H1 (cell line): ENCODE data around the gene EZH1. TPM values are rescaled to one million over a fixed set of nuclear protein-coding genes. Genes with fewer than 3 reads are reported as not detected.

Source experiments
- CTCF ChIA-PET: fragments of 300-600 bp; sonication (Branson Sonifier 250); formaldehyde crosslinking; loops from one replicate; lab custom pipeline; 2021; ENCODE audit not compliant: partially characterized antibody; lab: Charles Lee
- POLR2A ChIA-PET: fragments of 300-600 bp; sonication (Branson Sonifier 250); formaldehyde crosslinking; loops from one replicate; lab custom pipeline; 2021; ENCODE audit warnings: inconsistent platforms; ENCODE audit not compliant: partially characterized antibody; lab: Charles Lee
- DNase-seq, 2 experiments: peaks; one replicate each; pipeline versions ENCODE4 v3.0.0 to v3.0.0-alpha.2; 2010 to 2022; ENCODE audit warnings: low spot score in 2 of 2, low read depth in 1 of 2, mixed read lengths in 1 of 2
- FAIRE-seq: peaks from 2 replicates; lab custom pipeline; 2011; peaks lifted over from hg19 to GRCh38; lab: Jason Lieb, UNC
- H2AFZ ChIP-seq: 2 replicates; pipeline ENCODE4 v1.8.1; 2012; ENCODE audit warnings: low read length, inconsistent platforms
- H2AK5ac ChIP-seq: 2 replicates; pipeline ENCODE4 v1.6.1; 2013; ENCODE audit warnings: low read depth, low read length
- H2BK120ac ChIP-seq: replicated peaks from 2 replicates; pipeline ENCODE3; 2013; ENCODE audit warnings: low read depth, low read length, inconsistent platforms
- H2BK12ac ChIP-seq: 2 replicates; pipeline ENCODE4 v1.6.1; 2013; ENCODE audit warnings: low read depth, low read length
- H2BK15ac ChIP-seq: 2 replicates; pipeline ENCODE4 v1.6.1; 2013; ENCODE audit warnings: low read length
- H2BK20ac ChIP-seq: 2 replicates; pipeline ENCODE4 v1.6.1; 2013; ENCODE audit warnings: low read length
- H2BK5ac ChIP-seq: 2 replicates; pipeline ENCODE4 v1.6.1; 2013; ENCODE audit warnings: low read depth, low read length
- H3K14ac ChIP-seq: 2 replicates; pipeline ENCODE4 v1.6.1; 2013; ENCODE audit warnings: inconsistent platforms; ENCODE audit not compliant: insufficient read length
- H3K18ac ChIP-seq: 2 replicates; pipeline ENCODE4 v1.6.1; 2013; ENCODE audit warnings: low read length; ENCODE audit errors: extremely low read depth
- H3K23ac ChIP-seq: 2 replicates; pipeline ENCODE4 v1.6.1; 2013; ENCODE audit warnings: inconsistent platforms; ENCODE audit not compliant: insufficient read length
- H3K23me2 ChIP-seq: 2 replicates; pipeline ENCODE4 v1.6.1; 2013; ENCODE audit warnings: low read depth, low read length
- H3K27ac ChIP-seq: 2 replicates; pipeline ENCODE4 v1.6.1; 2011; ENCODE audit warnings: low read depth, low read length, inconsistent platforms
- H3K27me3 ChIP-seq, 4 experiments: replicated peaks in 1 of 4; 1 replicate in 1 of 4; 2 replicates in 3 of 4; pipeline versions ENCODE4 v1.6.1 to v1.8.1; 2011 to 2013; ENCODE audit warnings: low read length in 3 of 4, mild to moderate bottlenecking in 3 of 4, inconsistent platforms in 2 of 4, mixed read lengths in 2 of 4, moderate library complexity in 1 of 4; ENCODE audit not compliant: control insufficient read depth in 3 of 4, insufficient read depth in 3 of 4; ENCODE audit errors: extremely low read depth in 1 of 4
- H3K36me3 ChIP-seq, 4 experiments: 2 replicates each; pipeline versions ENCODE4 v1.6.1 to v1.8.1; 2011 to 2013; ENCODE audit warnings: mild to moderate bottlenecking in 4 of 4, low read length in 3 of 4, moderate library complexity in 2 of 4, control low read depth in 1 of 4, inconsistent platforms in 1 of 4; ENCODE audit not compliant: insufficient read depth in 4 of 4, control insufficient read depth in 2 of 4
- H3K4ac ChIP-seq: replicated peaks from 2 replicates; pipeline ENCODE3; 2013; ENCODE audit warnings: low read length, low read depth, mixed read lengths, inconsistent platforms; ENCODE audit not compliant: insufficient read length
- H3K4me1 ChIP-seq, 4 experiments: replicated peaks in 1 of 4; 1 replicate in 1 of 4; 2 replicates in 3 of 4; pipeline versions ENCODE4 v1.6.1 to v1.8.1; 2011 to 2013; ENCODE audit warnings: low read length in 3 of 4, inconsistent platforms in 2 of 4, mixed read lengths in 1 of 4; ENCODE audit not compliant: insufficient read depth in 4 of 4, control insufficient read depth in 3 of 4
- H3K4me2 ChIP-seq, 2 experiments: 2 replicates each; pipeline versions ENCODE4 v1.6.1 to v1.8.1; 2011 to 2013; ENCODE audit warnings: low read depth in 2 of 2, low read length in 2 of 2, control low read depth in 1 of 2, inconsistent platforms in 1 of 2, mild to moderate bottlenecking in 1 of 2; ENCODE audit not compliant: insufficient read depth in 1 of 2
- H3K4me3 ChIP-seq, 4 experiments: fragments of 200-600, 300-600 bp in 1 of 4; sonication (generic), shearing (Covaris generic), sonication (Bioruptor Twin) in 1 of 4; 2 replicates each; pipeline versions ENCODE4 v1.5.1 to v1.8.1; 2011 to 2016; ENCODE audit warnings: low read length in 4 of 4, low read depth in 3 of 4, control low read depth in 2 of 4, inconsistent platforms in 2 of 4, mild to moderate bottlenecking in 2 of 4, mixed read lengths in 1 of 4, moderate library complexity in 1 of 4; ENCODE audit not compliant: insufficient read depth in 2 of 4; ENCODE audit errors: extremely low read depth in 1 of 4
- H3K56ac ChIP-seq: replicated peaks from 2 replicates; pipeline ENCODE3; 2013; ENCODE audit warnings: low read depth, mild to moderate bottlenecking, mixed read lengths, low read length, inconsistent platforms; ENCODE audit not compliant: insufficient read length
- H3K79me1 ChIP-seq: 2 replicates; pipeline ENCODE4 v1.6.1; 2013; ENCODE audit warnings: low read depth, low read length, control low read depth
- H3K79me2 ChIP-seq, 2 experiments: 2 replicates each; pipeline versions ENCODE4 v1.6.1 to v1.8.1; 2012 to 2013; ENCODE audit warnings: low read length in 2 of 2, mild to moderate bottlenecking in 2 of 2, inconsistent platforms in 1 of 2; ENCODE audit not compliant: insufficient read depth in 2 of 2, control insufficient read depth in 1 of 2
- H3K9ac ChIP-seq, 4 experiments: replicated peaks in 1 of 4; 1 replicate in 1 of 4; 2 replicates in 3 of 4; pipeline versions ENCODE4 v1.6.1 to v1.8.1; 2011 to 2013; ENCODE audit warnings: low read depth in 3 of 4, low read length in 3 of 4, control low read depth in 2 of 4, mild to moderate bottlenecking in 2 of 4, moderate library complexity in 2 of 4, inconsistent platforms in 1 of 4; ENCODE audit errors: extremely low read depth in 1 of 4
- H3K9me3 ChIP-seq, 2 experiments: 2 replicates each; pipeline versions ENCODE4 v1.6.1 to v1.8.1; 2012 to 2013; ENCODE audit warnings: mild to moderate bottlenecking in 2 of 2, moderate library complexity in 2 of 2, control low read depth in 1 of 2, inconsistent platforms in 1 of 2, low read depth in 1 of 2, low read length in 1 of 2, mixed read lengths in 1 of 2; ENCODE audit not compliant: insufficient read depth in 2 of 2
- H4K20me1 ChIP-seq, 2 experiments: replicated peaks in 1 of 2; 2 replicates each; pipeline versions ENCODE3 to v1.8.1; 2011 to 2013; ENCODE audit warnings: inconsistent platforms in 2 of 2, low read length in 2 of 2, mild to moderate bottlenecking in 1 of 2; ENCODE audit not compliant: insufficient read depth in 2 of 2, control insufficient read depth in 1 of 2
- H4K5ac ChIP-seq: 2 replicates; pipeline ENCODE4 v1.6.1; 2013; ENCODE audit warnings: low read length, low read depth, mixed read lengths, inconsistent platforms; ENCODE audit not compliant: insufficient read length
- H4K8ac ChIP-seq: 2 replicates; pipeline ENCODE4 v1.8.0; 2013; ENCODE audit warnings: mild to moderate bottlenecking, moderate library complexity, low read length, inconsistent platforms; ENCODE audit not compliant: insufficient read depth; ENCODE audit errors: extremely low read depth
- H4K91ac ChIP-seq: replicated peaks from 2 replicates; pipeline ENCODE3; 2013; ENCODE audit warnings: low read length, mixed read lengths, inconsistent platforms; ENCODE audit not compliant: insufficient read length
- BRCA1 ChIP-seq: IDR thresholded peaks from 2 replicates; pipeline ENCODE4 v1.6.1; 2012; ENCODE audit warnings: low read depth, low read length, improper control_type of control experiment
- CTCF ChIP-seq, 3 experiments: IDR thresholded peaks; 1 replicate in 2 of 3; 2 replicates in 1 of 3; pipeline versions ENCODE4 v1.5.1 to v1.6.1; 2011; ENCODE audit warnings: low read length in 3 of 3, mild to moderate bottlenecking in 3 of 3, inconsistent platforms in 2 of 3, low read depth in 1 of 3, moderate library complexity in 1 of 3; ENCODE audit not compliant: insufficient read depth in 1 of 3; ENCODE audit errors: control extremely low read depth in 1 of 3
- KDM4A ChIP-seq: IDR thresholded peaks from one replicate; pipeline ENCODE4 v1.7.1; 2012; ENCODE audit warnings: low read depth, mild to moderate bottlenecking, moderate library complexity, low read length, inconsistent platforms; ENCODE audit not compliant: severe bottlenecking
- PHF8 ChIP-seq: fragments of 200-600 bp; sonication (generic); conservative IDR thresholded peaks from 2 replicates; pipeline ENCODE4 v1.7.1; 2012; ENCODE audit warnings: low read depth, mild to moderate bottlenecking, inconsistent platforms, low read length, moderate library complexity
- POU5F1 ChIP-seq: IDR thresholded peaks from 2 replicates; pipeline ENCODE4 v1.6.1; 2011; ENCODE audit warnings: low read depth, mild to moderate bottlenecking, low read length, moderate library complexity
- WGBS, 2 experiments: shearing (Covaris generic) in 1 of 2; methylation state at CpG; one replicate each; pipeline versions ENCODE4 v1.1.6 to v1.1.7; 2013 to 2015; ENCODE audit warnings: low lambda C conversion rate in 2 of 2, mixed read lengths in 2 of 2, inconsistent platforms in 1 of 2, low coverage in 1 of 2, missing lambda C conversion rate in 1 of 2; ENCODE audit not compliant: insufficient replicate concordance in 2 of 2, insufficient coverage in 1 of 2, insufficient read length in 1 of 2; ENCODE audit errors: extremely low coverage in 1 of 2, missing lambda C conversion rate in 1 of 2; 5-methylcytosine and 5-hydroxymethylcytosine counted together
- polyA plus RNA-seq, 7 experiments: library from polyadenylated mRNA; depleted of rRNA in 3 of 7; stranded (reverse) in 5 of 7; unstranded in 2 of 7; fragments of >200 nt in 5 of 7; fragments of 200-250 nt in 2 of 7; gene quantifications; 1 replicate in 5 of 7; 2 replicates in 1 of 7; 4 replicates in 1 of 7; pipeline versions ENCODE4 v1.2.1 to v1.2.3, GENCODE V29; 2011 to 2013; ENCODE audit warnings: missing spikeins in 2 of 7, mixed read lengths in 2 of 7
- total RNA-seq: library from RNA; stranded (reverse); fragmentation: NEBNext Ultra II Directional; extraction: Animal tissue kit (Norgen Biotek cat#: 25700); gene quantifications from 2 replicates; pipeline ENCODE4 v1.2.1, GENCODE V29; 2021

Gene EZH1
- total and polyA plus RNA-seq, 2 of the 8 experiments (the other 6 are each of a cell fraction or from before 2014, with no cell fraction given), result 17.4 to 20.8 TPM

- H3K18ac ChIP-seq, result no peak overlapping the region; the same call in 1 of the 2 replicates
- ChIA-PET POLR2A (interaction anchor here (0.8 to 2.3 kb wide), 5 partner anchors 16 to 75 kb away, joined by 3 to 7 read pairs (median 3); partner anchors contain the start of genes PSMC3IP, RETREG3 and TUBG1), CTCF (interaction anchor here (0.6 to 1.7 kb wide), 7 partner anchors 18 to 76 kb away, joined by 3 to 5 read pairs (median 3); partner anchors contain the start of gene PSMC3IP)
- H3K9me3 ChIP-seq, result no peaks in the 10 kb centered on the region
- no peak overlapping the region for H2BK20ac ChIP-seq
- DNase-seq (peak in 1 of 2 experiments; percentile 68), FAIRE-seq (no peak)
- H3K14ac ChIP-seq, result no peak overlapping the region
- no peak overlapping the region; a peak in 2 of 7 replicates for H3K9ac ChIP-seq
- H3K27me3 ChIP-seq, result no peaks in the 10 kb centered on the region
- no peak overlapping the region for H4K5ac ChIP-seq
- no peak overlapping the region for H2BK120ac ChIP-seq
- no peak overlapping the region for H3K23ac ChIP-seq
- no peak overlapping the region for H2AK5ac ChIP-seq
- peak overlapping the region; percentile 14 to 54 (median 36); a peak in 7 of 8 replicates for H3K4me3 ChIP-seq
- H2AFZ ChIP-seq, result peak overlapping the region; percentile 97
- peak overlapping the region; percentile 2 for H4K91ac ChIP-seq
- no peak overlapping the region for H2BK5ac ChIP-seq
- no peak overlapping the region for H3K27ac ChIP-seq
- no peaks in the 10 kb centered on the region for H3K79me2 ChIP-seq
- H3K56ac ChIP-seq, result no peak overlapping the region
- 41% methylated on average over 34 of the region's 42 CpGs; no CpG with 5 or more reads in 1 of the 2 experiments for WGBS, 2 experiments
- no peak overlapping the region for H2BK12ac ChIP-seq
- H4K8ac ChIP-seq, result no peak overlapping the region
- H4K20me1 ChIP-seq, result no peaks in the 10 kb centered on the region
- H3K79me1 ChIP-seq, result no peaks in the 10 kb centered on the region
- no peaks in the 10 kb centered on the region; the same call in 1 of the 2 replicates for H3K23me2 ChIP-seq
- peak overlapping the region; percentile 1 for H3K4ac ChIP-seq
- H2BK15ac ChIP-seq, result 0 out of 2 replicates have a peak overlapping the region, but pooled peaks have one; percentile 83
- H3K4me1 ChIP-seq, result peaks cover 0 to 7% (median 0%) of the 10 kb centered on the region in 4 experiments; a peak in 3 of 7 replicates
- H3K4me2 ChIP-seq, result peak overlapping the region; percentile 67 to 72
- H3K36me3 ChIP-seq, result no peaks in the 10 kb centered on the region
- no peak for TF ChIP-seq CTCF (IDR thresholded peaks at IDR 0.05; ENCODE audit: control extremely low read depth in 1 of 3, insufficient read depth in 1 of 3, low read depth in 1 of 3, low read length in 3 of 3)
- no peak for TF ChIP-seq POU5F1
- no peak for TF ChIP-seq BRCA1
- 0 out of 2 replicates have a peak, but pooled peaks have one; percentile 29 for TF ChIP-seq PHF8
- peak; percentile 23 for TF ChIP-seq KDM4A
Observed at GRCh38 chr17:42653179-42654124, 91.4 kb downstream of the EZH1 start.
